Stimulated activated naive CD4-positive, alpha-beta T cell (primary cell): ENCODE measurements around the gene RHOU.
"Not testable (repeated sequence)": the region's sequence is repeated elsewhere in the genome, so short reads cannot be mapped to it uniquely, and the experiment has no call there.

ENCODE experiments used
- DNase-seq, 6 experiments: peaks; one replicate each; lab custom pipeline; 2025; lab: John Stamatoyannopoulos, UW

Gene RHOU

DNA sequence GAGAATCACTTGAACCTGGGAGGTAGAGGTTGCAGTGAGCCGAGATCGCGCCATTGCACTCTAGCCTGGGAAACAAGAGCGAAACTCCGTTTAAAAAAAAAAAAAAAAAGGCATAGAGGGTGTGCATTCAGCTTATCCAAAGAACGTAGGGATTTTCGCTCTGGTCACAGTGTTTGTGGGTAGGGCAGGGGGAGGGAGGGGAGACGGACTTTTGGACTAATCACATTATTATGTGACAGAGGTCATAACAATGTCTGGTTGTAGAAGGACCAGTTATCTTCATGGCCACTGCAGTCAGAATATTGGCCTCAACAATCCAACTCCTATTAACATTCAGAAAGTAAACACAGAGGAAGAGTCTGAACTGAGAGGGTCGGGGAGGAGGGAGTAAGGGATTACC lies 25.7 kb downstream of the RHOU start:
- DNase-seq: no peak

- DNase-seq: no peak
Measured at GRCh38 chr1:228763561-228763960, 28.3 kb downstream of the RHOU start.

- no peak for DNase-seq
Measured at GRCh38 chr1:228765168-228765946, 30.1 kb downstream of the RHOU start.

DNA sequence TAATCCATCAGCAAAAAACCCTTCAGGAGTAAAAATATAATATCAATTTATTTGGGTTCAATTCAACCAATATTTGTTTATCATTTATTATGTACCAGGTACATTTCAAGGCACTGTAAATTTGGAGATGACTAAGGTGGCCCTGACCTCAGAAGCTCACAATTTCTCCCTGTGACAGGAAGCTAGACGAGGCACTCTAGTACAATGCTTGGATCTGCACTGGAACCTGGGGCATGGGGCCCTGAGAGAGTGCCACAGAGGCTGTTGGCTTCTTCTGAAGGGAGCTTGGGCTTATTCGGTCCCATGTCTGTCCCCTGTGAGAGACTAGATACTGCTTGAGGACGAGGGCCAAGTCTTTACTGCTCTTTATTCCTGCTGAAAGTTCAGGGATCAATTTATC lies 31.5 kb downstream of the RHOU start:
- DNase-seq: no peak

GRCh38 chr1:228767636-228768354 lies 32.5 kb downstream of the RHOU start:
- no peak for DNase-seq

GRCh38 chr1:228768355-228769000 lies 33.2 kb downstream of the RHOU start:
- DNase-seq: no peak

DNA sequence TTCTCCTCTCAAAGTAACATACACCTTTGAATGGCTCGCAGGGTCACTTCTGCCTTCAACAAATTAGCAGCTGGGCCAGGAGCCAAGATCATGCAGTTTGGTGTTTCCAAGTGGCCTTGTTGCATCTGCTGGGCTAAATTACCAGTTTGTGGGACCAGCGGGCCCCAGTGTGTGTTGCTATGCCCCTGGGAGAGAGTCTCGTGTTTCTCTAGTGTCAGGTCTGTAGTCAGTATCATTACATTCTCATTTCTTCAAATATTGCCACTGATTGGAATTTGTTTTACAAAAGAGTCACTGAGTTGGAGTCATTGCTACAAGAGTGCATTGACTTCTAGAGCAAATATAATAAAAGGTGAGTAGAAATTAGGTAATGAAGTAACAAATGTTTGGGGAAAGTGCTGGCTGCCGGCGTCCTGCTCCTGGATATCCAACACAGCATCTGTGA lies 35.5 kb downstream of the RHOU start:
- DNase-seq: no peak

DNA sequence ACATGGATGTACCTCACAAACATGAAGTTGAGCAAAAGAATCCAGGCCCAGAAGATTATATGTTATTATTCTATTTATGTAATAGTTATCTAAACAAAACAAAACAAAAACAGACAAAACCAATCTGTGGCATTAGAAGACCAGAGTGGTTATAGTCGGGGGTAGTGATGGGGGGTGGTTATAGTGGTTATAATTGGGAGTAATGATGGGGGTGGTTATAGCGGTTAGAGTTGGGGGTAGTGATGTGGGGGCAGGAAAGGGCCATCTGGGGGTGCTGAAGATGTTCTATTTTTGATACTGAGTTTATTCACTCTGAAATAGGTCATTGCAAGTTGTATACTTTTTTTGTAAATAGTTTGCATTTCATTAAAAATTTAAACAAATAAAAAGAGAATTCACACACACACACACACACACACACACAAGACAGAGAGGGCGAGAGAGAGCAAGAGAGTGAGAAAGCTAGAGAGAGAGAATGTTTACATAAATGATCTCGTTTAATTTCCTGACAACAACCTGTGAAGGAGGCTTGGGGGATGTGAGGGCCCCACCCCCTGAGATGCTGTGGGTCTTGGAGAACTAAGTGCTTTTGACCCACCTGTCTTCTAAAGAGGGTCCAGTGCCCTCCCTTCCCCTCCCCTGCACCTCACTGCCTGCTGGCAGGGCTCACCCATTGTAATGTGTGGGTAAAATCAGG lies 37.4 kb downstream of the RHOU start:
- no peak for DNase-seq

DNA sequence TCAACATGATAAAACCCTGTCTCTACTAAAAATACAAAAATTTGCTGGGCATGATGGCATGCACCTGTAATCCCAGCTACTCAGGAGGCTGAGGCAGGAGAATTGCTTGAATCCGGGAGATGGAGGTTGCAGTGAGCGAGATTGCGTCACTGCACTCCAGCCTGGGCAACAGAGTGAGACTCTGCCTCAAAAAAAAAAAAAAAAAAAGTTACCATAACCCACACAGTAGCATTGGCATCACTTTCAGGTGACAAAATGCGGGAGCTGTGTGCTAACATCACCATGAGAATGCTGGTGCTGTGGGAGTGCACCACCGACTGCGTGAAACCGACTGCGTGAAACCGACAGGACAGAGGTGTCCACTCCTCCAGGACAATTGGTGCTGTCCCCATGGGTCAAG lies 40.7 kb downstream of the RHOU start:
- DNase-seq: not testable (repeated sequence)

DNA sequence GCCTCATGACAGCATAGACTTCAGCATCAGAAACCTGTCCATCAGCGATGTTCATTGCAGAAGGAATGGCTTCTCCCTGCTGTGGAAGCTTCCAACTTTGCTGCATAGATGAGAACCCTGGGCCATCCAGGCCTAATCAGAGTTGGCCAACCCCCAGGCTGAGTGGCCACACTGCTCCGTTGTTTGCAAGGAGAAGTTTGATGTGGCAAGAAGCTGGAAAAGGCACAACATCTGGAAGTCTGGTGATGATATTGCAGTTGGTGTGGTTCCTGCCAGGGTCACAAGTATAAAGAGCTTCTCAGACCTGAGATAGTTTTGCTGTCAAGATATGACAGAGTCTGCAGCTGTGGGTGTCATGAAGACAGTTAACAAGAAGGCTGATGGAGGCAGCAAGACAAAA lies 41.2 kb downstream of the RHOU start:
- DNase-seq: no peak

GRCh38 chr1:228777236-228777635 lies 42.0 kb downstream of the RHOU start:
- DNase-seq: no peak

- no peak for DNase-seq
Measured at GRCh38 chr1:228778026-228778425, 42.7 kb downstream of the RHOU start.

- no peak for DNase-seq
Measured at GRCh38 chr1:228778466-228778865, 43.2 kb downstream of the RHOU start.

DNA sequence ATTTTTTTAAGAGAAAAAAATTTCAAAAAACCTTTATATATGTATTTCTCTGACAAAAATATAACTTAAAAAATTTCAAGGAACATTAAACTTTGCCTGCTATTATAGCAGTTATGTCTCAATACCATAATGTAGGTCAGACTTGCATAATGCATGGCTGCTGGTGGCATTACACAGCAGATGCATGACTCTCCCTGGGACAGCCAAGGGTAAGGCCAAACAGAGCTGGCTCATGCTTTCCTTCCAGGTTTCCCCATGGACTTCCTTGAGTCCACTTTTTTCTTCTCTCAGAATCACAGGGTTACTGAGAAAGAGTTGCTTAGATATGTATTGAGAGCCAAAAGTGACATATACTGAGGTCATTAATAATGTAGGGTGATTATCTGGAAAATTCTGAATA lies 43.7 kb downstream of the RHOU start:
- no peak for DNase-seq

- no peak for DNase-seq
Measured at GRCh38 chr1:228781161-228781808, 46.0 kb downstream of the RHOU start.

- DNase-seq: no peak
Measured at GRCh38 chr1:228781809-228782661, 46.8 kb downstream of the RHOU start.

GRCh38 chr1:228782662-228783417 lies 47.6 kb downstream of the RHOU start:
- DNase-seq: no peak

DNA sequence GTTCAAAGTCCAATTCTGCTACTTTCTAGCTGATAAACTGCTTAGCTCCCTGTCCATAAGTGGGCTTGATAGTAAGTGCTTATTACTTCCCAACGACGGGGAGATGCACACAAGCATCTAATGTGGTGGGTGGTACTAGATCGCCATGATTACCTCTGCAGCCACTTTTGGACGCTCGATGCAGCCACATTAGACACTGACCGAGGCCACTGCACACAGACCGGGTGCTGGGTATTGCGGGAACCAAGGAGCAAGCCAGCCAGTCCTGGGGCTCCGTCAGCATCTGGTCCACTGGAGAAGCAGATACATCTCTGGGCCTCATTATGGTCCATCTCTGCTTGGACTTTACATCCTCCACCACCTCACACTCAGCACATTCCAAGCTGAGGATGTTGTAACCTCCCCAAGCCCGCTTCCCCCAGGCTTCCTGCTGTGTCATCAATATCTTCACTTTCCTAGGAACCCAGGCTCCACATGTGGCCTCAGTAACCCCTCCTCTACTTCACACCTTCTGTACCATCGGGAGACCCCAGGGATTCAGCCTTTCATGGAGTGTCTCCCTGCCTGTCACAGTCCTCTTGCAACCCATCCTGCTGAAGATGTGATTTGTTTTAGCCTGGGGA lies 48.2 kb downstream of the RHOU start:
- DNase-seq: no peak

GRCh38 chr1:228784181-228784580 lies 48.9 kb downstream of the RHOU start:
- DNase-seq: no peak
